SHP77 (cell line): Measurements from ENCODE around the gene ZIC3.

Source experiments
- DNase-seq, 2 experiments: peaks; one replicate each; lab custom pipeline; 2025; lab: John Stamatoyannopoulos, UW

ZIC3 gene

GRCh38 chrX:137574102-137574783 is 8.3 kb downstream of the ZIC3 start:
- DNase-seq, result no peak

- DNase-seq, result no peak
These were observed 8.9 kb downstream of the ZIC3 start for GRCh38 chrX:137574784-137575293.

GRCh38 chrX:137575596-137576255 is 9.8 kb downstream of the ZIC3 start:
- DNase-seq, result no peak

- DNase-seq, result no peak
These were observed 21.2 kb downstream of the ZIC3 start for GRCh38 chrX:137587151-137587550.

- no peak for DNase-seq
These were observed 34.8 kb downstream of the ZIC3 start for GRCh38 chrX:137600769-137601168.
